ENCODE data around the gene SIAH3.

Gene SIAH3

DNA sequence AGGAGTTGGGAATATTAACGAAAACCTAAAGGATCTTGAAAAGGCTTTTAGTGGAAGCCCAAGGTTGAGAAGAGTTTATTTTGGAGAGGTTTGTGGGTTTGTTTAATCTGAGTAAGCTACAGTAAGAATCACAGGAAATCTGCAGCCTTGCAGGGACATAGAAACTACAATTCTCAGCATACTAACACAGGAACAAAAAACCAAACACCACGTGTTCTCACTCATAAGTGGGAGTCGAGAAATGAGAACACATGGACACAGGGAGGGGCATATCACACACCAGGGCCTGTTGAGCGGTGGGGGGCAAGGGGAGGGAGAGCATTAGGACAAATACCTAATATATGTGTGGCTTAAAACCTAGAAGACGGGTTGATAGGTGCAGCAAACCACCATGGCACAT, 8.7 kb upstream of the SIAH3 start:
- no peak for DNase-seq

GRCh38 chr13:45859705-45860104, 8.2 kb upstream of the SIAH3 start:
- DNase-seq, result no peak

- no peak for DNase-seq
These were observed 941 bp upstream of the SIAH3 start for GRCh38 chr13:45852494-45852893.

GRCh38 chr13:45851956-45852355, 403 bp upstream of the SIAH3 start:
- no peak for DNase-seq

GRCh38 chr13:45850027-45850613, 1.4 kb downstream of the SIAH3 start:
- no peak for DNase-seq

- DNase-seq, result no peak
These were observed 2.1 kb downstream of the SIAH3 start for GRCh38 chr13:45849408-45849807.

DNA sequence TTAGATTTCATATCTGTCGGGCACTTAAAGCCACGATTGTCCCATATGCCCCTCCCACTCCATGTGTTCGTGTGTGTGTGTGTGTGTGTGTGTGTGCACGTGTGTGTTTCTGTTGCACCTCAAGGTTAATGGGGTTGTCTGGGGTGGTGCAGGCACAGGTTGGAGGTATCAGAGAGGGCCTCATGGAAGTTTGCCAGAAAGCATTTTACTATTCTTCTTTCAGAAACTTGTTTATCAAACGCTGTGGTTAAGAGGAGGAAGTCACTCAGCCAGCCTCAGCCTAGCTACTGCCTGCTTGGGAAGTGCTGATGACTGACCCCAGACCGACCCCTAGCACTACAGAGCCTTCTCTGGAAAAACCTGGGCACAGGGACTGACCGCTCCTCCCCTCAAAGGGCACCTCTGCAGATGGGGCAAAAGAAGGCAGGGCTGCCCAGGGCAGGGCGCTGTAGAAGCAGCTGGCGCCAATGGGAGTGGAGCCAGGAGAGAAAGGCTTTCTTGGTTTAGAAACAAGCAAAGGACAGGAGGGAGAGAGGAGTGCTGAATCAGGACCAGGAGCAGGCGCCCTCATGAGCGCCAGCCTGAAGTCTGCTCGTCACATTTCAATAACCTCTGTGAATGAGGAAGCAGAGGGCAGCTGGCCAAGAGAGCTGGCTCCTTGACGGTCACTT, 3.9 kb downstream of the SIAH3 start:
- DNase-seq, result peak; percentile 49

DNA sequence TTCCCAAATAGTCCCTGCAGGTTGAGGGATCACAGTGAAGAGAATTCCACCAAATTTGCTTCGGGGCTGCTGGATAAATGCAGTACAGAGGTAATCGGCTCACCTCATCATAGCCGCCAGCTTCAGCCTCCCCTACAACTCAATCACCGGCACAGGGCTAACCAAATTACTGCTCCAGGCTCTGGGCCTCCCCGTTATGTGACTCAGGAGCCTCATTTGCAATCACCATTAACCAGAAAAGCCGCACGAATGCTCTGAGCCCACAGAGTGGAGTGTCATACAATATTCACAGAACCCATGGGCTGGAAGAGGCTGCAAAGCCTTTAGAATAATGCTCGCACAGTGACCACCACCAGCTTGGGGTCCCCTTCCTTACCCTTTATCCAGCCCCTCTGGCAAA, 4.9 kb downstream of the SIAH3 start:
- DNase-seq, result no peak

DNA sequence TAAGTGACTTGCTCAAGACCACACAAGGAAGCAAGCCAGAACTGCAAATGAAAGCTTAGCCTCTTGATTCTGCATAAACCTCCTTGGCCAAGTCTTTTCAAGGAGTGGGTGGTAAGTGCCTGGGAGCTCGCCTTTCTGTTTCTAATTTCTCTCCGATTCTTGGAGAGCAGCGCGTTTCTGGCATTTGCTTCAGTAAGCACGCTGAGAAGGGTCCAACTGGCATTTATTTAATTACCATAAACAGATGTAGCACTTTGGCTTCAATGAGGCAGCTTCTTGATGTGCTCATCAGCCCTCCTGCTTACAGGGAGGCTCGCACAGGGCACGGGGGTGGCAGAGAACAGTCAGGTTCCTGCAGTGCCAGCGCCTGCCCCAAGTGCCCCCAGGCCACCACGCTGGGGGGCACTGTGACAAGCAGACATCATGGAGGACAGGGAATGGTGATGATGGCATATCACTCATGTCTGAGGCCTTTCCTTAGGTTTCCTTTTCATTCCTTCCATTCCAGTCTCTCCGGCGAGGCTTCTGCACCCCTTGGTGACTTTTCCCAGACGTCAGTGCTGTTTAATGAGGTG, 13.3 kb downstream of the SIAH3 start:
- no peak for DNase-seq

- peak; percentile 58 for DNase-seq
These were observed 14.4 kb downstream of the SIAH3 start for GRCh38 chr13:45837111-45837510.

DNA sequence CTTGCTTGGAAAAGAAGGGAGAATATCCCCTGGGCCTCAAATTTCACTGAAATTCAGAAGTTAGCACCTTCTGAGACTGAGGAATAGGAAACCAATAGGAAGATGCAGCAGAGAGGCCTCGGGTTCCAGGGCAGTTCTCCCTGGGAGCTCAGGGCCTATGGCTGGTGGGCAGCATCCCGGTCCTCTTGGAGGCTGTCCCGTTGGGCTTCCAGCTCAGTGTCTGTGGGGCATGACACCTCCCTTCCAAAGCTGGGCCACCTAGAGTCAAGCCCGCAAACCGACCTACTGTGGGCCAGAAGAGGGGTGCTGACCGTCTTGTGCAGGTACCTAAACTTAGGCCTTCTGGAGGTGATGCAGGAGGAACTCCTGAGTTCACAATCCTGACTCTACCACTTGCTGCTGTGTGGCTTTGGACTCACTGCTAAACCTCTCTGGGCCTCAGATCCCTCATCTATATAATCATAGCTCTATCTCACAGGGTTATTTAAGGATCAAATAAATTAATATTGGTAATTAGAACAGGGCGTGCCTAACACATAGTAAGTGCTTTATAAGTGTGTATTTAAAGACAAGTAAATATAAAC, 17.1 kb downstream of the SIAH3 start:
- DNase-seq, result no peak

- no peak for DNase-seq
These were observed 17.7 kb downstream of the SIAH3 start for GRCh38 chr13:45833663-45834375.

DNA sequence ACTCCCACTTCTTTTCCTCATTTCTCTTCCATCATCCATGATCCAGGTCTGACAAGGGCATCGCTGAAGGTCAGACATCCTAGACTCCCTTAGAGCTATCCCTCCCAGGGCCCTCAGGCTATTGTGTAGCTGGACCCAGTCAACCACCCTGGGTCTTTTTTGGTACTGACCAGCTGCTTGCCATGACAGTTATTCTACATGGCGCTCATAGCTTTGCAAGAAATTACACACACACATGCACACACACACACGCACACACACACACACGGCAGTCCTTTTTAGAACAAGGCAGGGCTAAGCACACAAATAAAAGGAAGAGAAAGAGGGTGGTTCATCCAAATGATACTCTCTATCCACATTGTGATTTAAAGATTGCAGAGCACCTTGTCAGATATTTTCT, 18.3 kb downstream of the SIAH3 start:
- no peak for DNase-seq

GRCh38 chr13:45831851-45832250, 19.7 kb downstream of the SIAH3 start:
- DNase-seq, result no peak

- no peak for DNase-seq
These were observed 21.4 kb downstream of the SIAH3 start for GRCh38 chr13:45830121-45830520.

DNA sequence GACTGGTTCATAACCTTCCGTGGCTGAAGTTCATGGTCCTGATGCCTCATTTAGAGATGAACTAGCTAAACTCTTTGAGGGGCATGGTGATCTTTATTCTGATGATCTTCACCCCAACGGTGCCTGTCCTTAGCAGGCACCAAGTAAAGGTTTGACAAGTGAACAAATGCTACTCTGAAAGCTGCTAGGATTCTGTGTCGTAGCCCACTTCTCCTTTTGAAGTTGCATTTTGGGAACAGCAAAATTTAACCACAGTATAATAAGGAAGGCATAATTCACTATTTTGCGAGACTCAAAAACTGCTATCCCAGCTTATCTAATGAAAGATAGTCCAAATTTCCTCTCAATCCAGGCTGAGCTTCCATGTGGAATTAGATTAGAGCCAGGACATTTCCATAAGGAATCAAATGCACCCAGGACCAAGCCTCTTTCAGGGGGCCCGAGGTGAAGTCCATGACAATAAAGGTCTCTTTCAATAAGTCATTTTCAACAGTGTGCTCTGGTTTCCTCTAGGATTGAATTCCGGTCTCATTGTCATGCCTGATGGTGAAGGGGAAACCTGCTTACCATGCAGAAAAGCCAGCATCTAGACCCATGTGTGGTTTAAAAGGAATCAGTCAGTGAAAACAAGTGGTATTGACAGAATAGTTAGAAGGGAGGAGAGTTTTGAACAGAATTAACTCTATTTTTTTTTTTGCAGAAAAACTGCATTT, 23.1 kb downstream of the SIAH3 start:
- peak; percentile 35 for DNase-seq

- no peak for DNase-seq
These were observed 24.2 kb downstream of the SIAH3 start for GRCh38 chr13:45827318-45827717.

- peak; percentile 28 for DNase-seq
These were observed 24.8 kb downstream of the SIAH3 start for GRCh38 chr13:45826731-45827130.

DNA sequence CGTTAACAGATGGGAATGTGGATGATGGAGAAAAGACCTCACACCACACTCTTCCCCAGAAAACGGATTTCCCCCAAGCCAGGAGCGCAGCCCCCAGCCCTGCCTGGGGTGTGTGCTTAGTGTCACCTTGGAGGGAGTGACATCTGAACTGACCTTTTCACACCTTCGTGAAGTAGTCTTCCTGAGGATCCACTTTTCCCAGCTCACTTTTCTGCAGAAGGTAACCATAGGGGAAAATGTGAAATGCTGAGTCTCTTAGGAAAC, 26.2 kb downstream of the SIAH3 start:
- DNase-seq, result no peak

DNA sequence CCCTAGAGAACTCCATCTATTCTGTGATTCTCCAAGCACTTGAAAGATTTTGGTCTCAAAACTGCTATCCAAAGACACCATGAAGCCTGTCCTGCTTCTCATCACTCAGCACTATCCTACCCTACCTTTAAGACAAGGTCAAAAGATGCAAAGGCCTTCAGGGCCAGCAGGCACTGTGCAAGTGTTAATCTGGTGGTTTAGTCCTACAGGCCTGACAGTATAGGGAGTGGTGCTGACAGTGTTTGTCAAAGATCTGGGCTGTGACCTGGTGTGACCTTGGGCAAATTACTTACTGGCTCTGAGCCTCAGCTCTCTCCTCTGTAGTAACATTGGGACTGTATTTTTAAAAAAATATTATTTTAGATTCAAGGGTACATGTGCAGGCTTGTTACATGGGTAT, 28.0 kb downstream of the SIAH3 start:
- DNase-seq, result no peak

DNA sequence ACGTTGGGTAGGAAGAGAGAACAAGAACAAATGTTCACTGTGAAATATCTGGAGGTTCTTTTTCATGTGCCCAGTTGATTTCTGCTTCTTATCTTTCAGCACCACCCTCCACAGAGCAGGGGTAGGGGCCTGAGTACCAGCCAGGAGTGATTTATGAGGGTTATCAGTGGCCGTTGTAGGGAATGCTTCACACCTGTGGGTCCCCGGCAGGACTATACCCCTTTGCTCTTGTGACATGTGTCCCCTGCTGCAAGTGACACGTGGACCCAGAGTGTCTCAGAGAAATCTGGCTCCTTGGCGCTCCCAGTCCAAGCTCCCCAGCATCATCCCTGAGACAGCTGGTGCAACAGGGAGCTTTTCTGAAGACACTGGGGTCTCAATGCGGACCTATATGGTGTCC, 29.7 kb downstream of the SIAH3 start:
- DNase-seq, result no peak

GRCh38 chr13:45820106-45820838, 31.3 kb downstream of the SIAH3 start:
- DNase-seq, result no peak

DNA sequence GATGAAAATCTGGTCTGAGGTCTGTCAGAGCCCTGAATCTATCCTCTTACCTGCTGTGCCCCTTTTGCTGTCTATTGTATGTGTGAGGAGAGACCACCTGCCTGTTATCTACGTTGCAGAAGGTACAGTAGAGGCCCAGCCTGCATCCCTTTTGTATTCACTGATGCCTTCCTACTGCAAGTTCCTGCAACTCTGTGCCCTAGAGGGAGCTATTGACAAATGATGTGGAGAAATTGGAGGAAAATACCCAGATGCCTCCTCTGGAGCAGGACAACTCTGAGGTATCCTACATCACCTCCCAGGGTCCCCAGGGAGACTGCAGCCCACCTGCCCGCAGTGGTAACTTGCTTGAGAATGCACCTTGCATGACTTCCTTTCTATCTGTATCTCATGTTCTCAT, 33.7 kb downstream of the SIAH3 start:
- DNase-seq, result no peak
